Measurements from ENCODE around the gene COL5A1.

DNA sequence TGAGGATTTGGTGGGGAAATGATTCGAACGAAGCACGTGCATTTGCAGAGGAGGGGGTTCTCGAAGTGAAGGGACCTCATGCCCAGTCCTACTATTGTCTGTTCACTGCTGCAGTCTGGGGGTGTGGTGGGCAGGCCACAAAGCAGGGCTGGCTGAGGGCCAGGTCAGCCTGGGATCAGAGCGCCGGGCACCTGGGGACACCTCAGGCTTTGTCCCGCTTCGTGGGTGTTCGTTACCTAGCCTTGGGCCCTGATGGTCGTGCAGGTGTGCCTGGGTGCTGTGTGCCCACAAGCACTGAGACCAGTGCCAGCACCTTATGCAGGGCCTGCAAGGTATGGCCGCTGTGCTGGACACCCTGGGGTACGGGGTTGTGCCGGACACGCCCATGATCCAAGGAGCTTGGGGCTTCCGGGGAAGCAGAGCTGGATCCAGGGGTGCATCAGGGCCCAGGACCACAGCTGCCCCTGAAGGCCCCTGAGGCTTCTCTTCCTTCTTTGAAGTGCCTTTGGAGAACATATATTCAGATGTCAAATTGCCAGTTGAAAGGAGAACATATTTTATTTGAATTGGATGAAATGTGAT lies 80.6 kb downstream of the COL5A1 start:
- TF ChIP-seq POLR2A (IDR thresholded peaks at IDR 0.05) (no peak), CTCF (IDR thresholded peaks at IDR 0.05 in 4 of 5, conservative IDR thresholded peaks at IDR 0.05 in 1 of 5) (no peak)
